ENCODE data around the gene CDC42BPB.

CDC42BPB gene

GRCh38 chr14:102898298-102898697 is 159.1 kb downstream of the CDC42BPB start:
- no peak for TF ChIP-seq CTCF (IDR thresholded peaks at IDR 0.05)

DNA sequence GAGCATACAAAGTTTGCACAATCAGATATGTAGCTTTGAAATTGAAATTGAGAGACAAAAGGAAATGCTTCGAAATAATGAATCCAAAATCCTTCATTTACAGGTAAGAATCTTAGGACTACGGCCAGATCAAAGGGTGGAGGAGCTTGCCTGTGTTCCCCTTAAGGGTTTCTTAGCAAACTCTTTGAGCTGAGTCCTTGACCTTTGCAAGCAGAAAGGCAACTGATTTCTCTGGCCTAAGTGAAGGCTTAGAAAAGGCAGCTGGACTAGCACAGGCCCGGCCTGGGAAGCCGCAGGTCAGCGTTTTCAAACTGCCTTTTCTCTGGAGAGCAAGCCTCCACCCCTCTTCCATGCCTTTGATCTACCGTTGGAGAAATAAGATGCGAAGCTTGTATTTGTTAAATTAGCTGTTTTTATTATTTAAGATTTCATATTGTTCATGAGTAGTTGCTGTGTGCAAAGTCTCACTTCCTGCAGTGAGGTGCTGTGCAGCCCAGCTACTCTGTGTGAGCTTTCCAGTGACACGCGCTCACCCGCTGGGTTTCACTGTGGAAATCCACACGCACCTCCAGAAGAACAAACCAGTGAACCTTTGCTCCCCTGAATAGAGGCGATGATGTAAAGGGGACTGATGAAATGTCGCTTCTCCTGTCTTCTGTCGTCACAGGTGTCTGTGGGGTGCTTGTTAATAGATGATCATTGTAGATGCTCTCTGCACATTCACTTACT is 159.9 kb downstream of the CDC42BPB start:
- no peak for TF ChIP-seq CTCF (IDR thresholded peaks at IDR 0.05)

GRCh38 chr14:102893452-102893851 is 163.9 kb downstream of the CDC42BPB start:
- no peak for TF ChIP-seq CTCF (IDR thresholded peaks at IDR 0.05)

DNA sequence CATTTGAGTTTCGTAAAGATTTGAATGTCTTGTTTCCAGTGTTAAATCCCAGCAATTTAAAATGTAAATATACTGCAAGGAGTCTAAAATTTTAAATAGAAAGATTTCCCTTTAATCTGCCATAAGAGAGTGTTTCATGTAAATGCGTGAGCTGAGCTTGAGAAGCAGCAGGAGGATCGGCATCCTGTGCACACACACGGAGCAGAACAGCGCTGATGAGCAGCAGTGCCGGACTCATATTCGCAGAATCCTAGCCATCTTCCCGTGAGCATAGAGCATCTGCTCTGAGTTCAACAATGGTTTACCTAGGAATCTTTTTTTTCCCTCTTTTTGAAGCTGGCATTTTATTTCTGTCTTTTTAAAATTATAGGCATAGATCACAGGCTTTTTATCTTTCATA is 164.7 kb downstream of the CDC42BPB start:
- TF ChIP-seq CTCF (IDR thresholded peaks at IDR 0.05): no peak

DNA sequence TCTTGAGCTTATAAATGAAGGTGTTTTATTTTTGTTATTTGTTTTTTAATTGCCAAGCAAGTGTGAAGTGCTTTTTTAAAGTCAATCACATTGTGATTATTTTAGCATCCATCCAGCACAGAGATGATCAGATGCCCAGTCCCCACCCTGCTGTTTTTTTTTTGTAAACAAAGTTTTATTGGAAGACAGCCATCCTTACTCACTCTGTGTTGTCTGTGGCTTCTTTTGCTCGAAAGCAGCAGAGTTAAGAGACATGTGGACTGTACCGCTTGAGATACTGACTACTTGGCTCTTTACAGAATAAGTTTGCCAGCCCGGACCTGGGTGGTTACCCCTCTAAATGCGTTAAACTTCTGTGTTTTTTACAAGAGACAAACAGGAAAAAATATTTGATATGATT is 165.8 kb downstream of the CDC42BPB start:
- no peak for TF ChIP-seq CTCF (IDR thresholded peaks at IDR 0.05)

DNA sequence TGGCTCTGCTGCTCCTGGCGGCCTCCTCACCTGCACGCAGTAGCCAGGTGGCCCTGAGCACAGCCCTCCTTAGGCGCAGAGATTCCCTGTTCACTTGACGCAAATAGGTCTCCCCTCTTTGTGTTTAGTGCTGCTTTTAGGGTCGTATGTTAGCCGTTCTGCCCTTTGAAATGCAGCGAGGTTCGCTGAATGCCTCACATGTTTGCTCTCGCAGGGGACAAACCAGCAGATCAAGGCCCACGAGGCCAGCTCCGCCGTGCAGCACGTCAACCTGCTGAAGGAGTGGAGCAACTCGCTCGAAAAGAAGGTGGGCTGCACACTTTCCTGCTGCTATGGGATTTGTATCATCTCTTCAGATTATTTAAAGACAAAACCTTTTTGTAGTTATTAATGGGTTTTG is 166.2 kb downstream of the CDC42BPB start:
- TF ChIP-seq CTCF (IDR thresholded peaks at IDR 0.05): no peak

- no peak for TF ChIP-seq CTCF (IDR thresholded peaks at IDR 0.05)
Observed at GRCh38 chr14:102889615-102890014, 167.7 kb downstream of the CDC42BPB start.

DNA sequence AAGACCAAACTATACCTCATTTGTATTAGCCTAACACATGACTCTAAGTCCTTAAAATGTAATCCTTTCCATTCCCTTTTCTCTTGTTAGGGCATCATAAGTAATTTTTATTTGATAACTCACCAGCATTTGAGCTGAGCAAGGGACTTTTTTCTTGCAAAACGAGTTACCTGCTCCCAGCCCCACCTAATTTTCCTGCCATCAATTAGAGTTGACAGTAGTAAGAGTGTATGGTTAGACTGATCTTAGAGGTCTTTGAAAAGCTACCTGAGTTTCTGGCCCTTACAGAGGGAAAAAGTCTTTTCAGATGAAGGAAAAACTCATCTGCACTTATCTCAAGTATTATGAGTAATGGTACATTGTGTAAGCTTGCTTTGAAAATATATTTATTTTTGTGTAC is 168.6 kb downstream of the CDC42BPB start:
- TF ChIP-seq CTCF (IDR thresholded peaks at IDR 0.05): no peak

Data from LNCAP (cell line).